KMS-11 (cell line): ENCODE results near the gene RAB6B.

Source experiments
- H2AFZ ChIP-seq: fragments of 200-600 bp; sonication (generic); 2 replicates; pipeline ENCODE4 v1.6.1; 2016; ENCODE audit warnings: antibody characterized with exemption, mixed run types, low read depth
- H3K27ac ChIP-seq: fragments of 200-600 bp; sonication (generic); 2 replicates; pipeline ENCODE4 v1.6.1; 2016; ENCODE audit warnings: mild to moderate bottlenecking, mixed run types
- H3K27me3 ChIP-seq: fragments of 200-600 bp; sonication (generic); 2 replicates; pipeline ENCODE4 v1.6.1; 2017; ENCODE audit warnings: mild to moderate bottlenecking, low read depth, mixed run types, moderate library complexity; ENCODE audit not compliant: insufficient read depth
- H3K36me3 ChIP-seq: fragments of 200-600 bp; sonication (generic); 2 replicates; pipeline ENCODE4 v1.6.1; 2017; ENCODE audit warnings: mild to moderate bottlenecking, mixed run types; ENCODE audit not compliant: insufficient read depth
- H3K4me1 ChIP-seq: fragments of 200-600 bp; sonication (generic); 2 replicates; pipeline ENCODE4 v1.6.1; 2016; ENCODE audit warnings: mild to moderate bottlenecking, low read depth, mixed run types; ENCODE audit not compliant: poor library complexity, severe bottlenecking
- H3K4me2 ChIP-seq: fragments of 200-600 bp; sonication (generic); 2 replicates; pipeline ENCODE4 v1.7.0; 2016; ENCODE audit warnings: mild to moderate bottlenecking, mixed run types
- H3K4me3 ChIP-seq: fragments of 200-600 bp; sonication (generic); IDR thresholded peaks from 2 replicates; pipeline ENCODE4 v1.6.1; 2017; ENCODE audit warnings: low read depth, low read length, mixed read lengths; ENCODE audit not compliant: insufficient read depth
- H3K79me2 ChIP-seq: fragments of 200-600 bp; sonication (generic); 2 replicates; pipeline ENCODE4 v1.6.1; 2016; ENCODE audit warnings: low read depth, mixed run types; ENCODE audit not compliant: insufficient read depth
- H3K9ac ChIP-seq: fragments of 200-600 bp; sonication (generic); 2 replicates; pipeline ENCODE4 v1.6.1; 2016; ENCODE audit warnings: mild to moderate bottlenecking, mixed run types
- H4K20me1 ChIP-seq: fragments of 200-600 bp; sonication (generic); 2 replicates; pipeline ENCODE4 v1.6.1; 2016; ENCODE audit warnings: mild to moderate bottlenecking, mixed run types; ENCODE audit not compliant: insufficient read depth
- TF ChIP-seq, protein P1 (sequence below): fragments of 200-600 bp; sonication (generic); conservative IDR thresholded peaks from 2 replicates; pipeline ENCODE4 v1.6.1; 2017; ENCODE audit warnings: low read depth, mild to moderate bottlenecking, antibody characterized with exemption, low read length, moderate library complexity, mixed read lengths

The RAB6B gene

GRCh38 chr3:133869586-133869985 lies 26.1 kb downstream of the RAB6B start:
- Histone ChIP-seq H3K4me1 (no peaks in the 10 kb centered on the region), H3K4me3 (no peak overlapping the region), H3K36me3 (no peaks in the 10 kb centered on the region), H3K9ac (no peak overlapping the region), H2AFZ (no peak overlapping the region), H4K20me1 (no peaks in the 10 kb centered on the region), H3K4me2 (no peak overlapping the region), H3K27ac (no peak overlapping the region), H3K27me3 (no peaks in the 10 kb centered on the region), H3K79me2 (no peaks in the 10 kb centered on the region)
- TF ChIP-seq, protein P1, sequence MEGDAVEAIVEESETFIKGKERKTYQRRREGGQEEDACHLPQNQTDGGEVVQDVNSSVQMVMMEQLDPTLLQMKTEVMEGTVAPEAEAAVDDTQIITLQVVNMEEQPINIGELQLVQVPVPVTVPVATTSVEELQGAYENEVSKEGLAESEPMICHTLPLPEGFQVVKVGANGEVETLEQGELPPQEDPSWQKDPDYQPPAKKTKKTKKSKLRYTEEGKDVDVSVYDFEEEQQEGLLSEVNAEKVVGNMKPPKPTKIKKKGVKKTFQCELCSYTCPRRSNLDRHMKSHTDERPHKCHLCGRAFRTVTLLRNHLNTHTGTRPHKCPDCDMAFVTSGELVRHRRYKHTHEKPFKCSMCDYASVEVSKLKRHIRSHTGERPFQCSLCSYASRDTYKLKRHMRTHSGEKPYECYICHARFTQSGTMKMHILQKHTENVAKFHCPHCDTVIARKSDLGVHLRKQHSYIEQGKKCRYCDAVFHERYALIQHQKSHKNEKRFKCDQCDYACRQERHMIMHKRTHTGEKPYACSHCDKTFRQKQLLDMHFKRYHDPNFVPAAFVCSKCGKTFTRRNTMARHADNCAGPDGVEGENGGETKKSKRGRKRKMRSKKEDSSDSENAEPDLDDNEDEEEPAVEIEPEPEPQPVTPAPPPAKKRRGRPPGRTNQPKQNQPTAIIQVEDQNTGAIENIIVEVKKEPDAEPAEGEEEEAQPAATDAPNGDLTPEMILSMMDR = no peak

GRCh38 chr3:133868758-133869475 lies 26.8 kb downstream of the RAB6B start:
- Histone ChIP-seq H2AFZ (no peak overlapping the region), H3K27ac (no peak overlapping the region), H3K27me3 (no peaks in the 10 kb centered on the region), H4K20me1 (no peaks in the 10 kb centered on the region), H3K9ac (no peak overlapping the region), H3K79me2 (no peaks in the 10 kb centered on the region), H3K4me1 (no peaks in the 10 kb centered on the region), H3K36me3 (no peaks in the 10 kb centered on the region), H3K4me2 (no peak overlapping the region), H3K4me3 (no peak overlapping the region)
- TF ChIP-seq, protein P1 = no peak

GRCh38 chr3:133868186-133868585 lies 27.5 kb downstream of the RAB6B start:
- H3K4me3 ChIP-seq = no peak overlapping the region
- no peaks in the 10 kb centered on the region for H3K79me2 ChIP-seq
- no peak overlapping the region for H3K9ac ChIP-seq
- no peak overlapping the region for H3K27ac ChIP-seq
- no peak overlapping the region for H3K4me2 ChIP-seq
- H3K27me3 ChIP-seq = no peaks in the 10 kb centered on the region
- H2AFZ ChIP-seq = no peak overlapping the region
- H4K20me1 ChIP-seq = no peaks in the 10 kb centered on the region
- H3K36me3 ChIP-seq = no peaks in the 10 kb centered on the region
- TF ChIP-seq, protein P1 = no peak
- H3K4me1 ChIP-seq = no peaks in the 10 kb centered on the region

GRCh38 chr3:133866141-133866540 lies 29.5 kb downstream of the RAB6B start:
- TF ChIP-seq, protein P1 = no peak
- Histone ChIP-seq H2AFZ (no peak overlapping the region), H3K27ac (no peak overlapping the region), H4K20me1 (no peaks in the 10 kb centered on the region), H3K4me1 (no peaks in the 10 kb centered on the region), H3K36me3 (no peaks in the 10 kb centered on the region), H3K9ac (no peak overlapping the region), H3K4me2 (no peak overlapping the region), H3K27me3 (no peaks in the 10 kb centered on the region), H3K79me2 (no peaks in the 10 kb centered on the region), H3K4me3 (no peak overlapping the region)
